NCI-H2081 (cell line): Measurements from ENCODE around the gene KRTAP4-5.
"Not testable (repeated sequence)": the region's sequence is repeated elsewhere in the genome, so short reads cannot be mapped to it uniquely, and the experiment has no call there.

ENCODE experiments used
- DNase-seq, 2 experiments: peaks; one replicate each; lab custom pipeline; 2025; lab: John Stamatoyannopoulos, UW

KRTAP4-5 gene

GRCh38 chr17:41149652-41149985 lies at the start of gene KRTAP4-5:
TSS of gene KRTAP4-5 (minus strand) at chr17:41149825. CDS start at chr17:41149767, 58 bp downstream.
- no peak for DNase-seq

GRCh38 chr17:41196068-41196467 lies 46.4 kb upstream of the KRTAP4-5 start:
- no peak for DNase-seq

GRCh38 chr17:41190328-41190727 lies 40.7 kb upstream of the KRTAP4-5 start:
- DNase-seq, result no peak

- DNase-seq, result not testable (repeated sequence)
Observed at GRCh38 chr17:41189837-41190318, 40.3 kb upstream of the KRTAP4-5 start, which contains the start of gene KRTAP9-1. TSS of gene KRTAP9-1 (plus strand) at chr17:41189887. CDS start at chr17:41189887, 0 bp downstream.

GRCh38 chr17:41186872-41187271 lies 37.2 kb upstream of the KRTAP4-5 start:
- no peak for DNase-seq

- no peak for DNase-seq
Observed at GRCh38 chr17:41185001-41185400, 35.4 kb upstream of the KRTAP4-5 start.

- no peak for DNase-seq
Observed at GRCh38 chr17:41184480-41184961, 34.9 kb upstream of the KRTAP4-5 start, which contains the start of gene KRTAP4-1. TSS of gene KRTAP4-1 (minus strand) at chr17:41184911. CDS start at chr17:41184854, 57 bp downstream.

GRCh38 chr17:41178843-41179616 lies 29.4 kb upstream of the KRTAP4-5 start:
- no peak for DNase-seq

- DNase-seq, result no peak
Observed at GRCh38 chr17:41178341-41178740, 28.7 kb upstream of the KRTAP4-5 start.

- DNase-seq, result no peak
Observed at GRCh38 chr17:41177727-41178271, 28.2 kb upstream of the KRTAP4-5 start, which contains the start of gene KRTAP4-2. TSS of gene KRTAP4-2 (minus strand) at chr17:41178221. CDS start at chr17:41178164, 57 bp downstream.

- DNase-seq, result no peak
Observed at GRCh38 chr17:41176744-41177387, 27.2 kb upstream of the KRTAP4-5 start.

- no peak for DNase-seq
Observed at GRCh38 chr17:41171886-41172285, 22.3 kb upstream of the KRTAP4-5 start.

- DNase-seq, result no peak
Observed at GRCh38 chr17:41168121-41168520, 18.5 kb upstream of the KRTAP4-5 start, which contains the start of gene KRTAP4-3. TSS of gene KRTAP4-3 (minus strand) at chr17:41168221. CDS start at chr17:41168172, 49 bp downstream.

- DNase-seq, result no peak
Observed at GRCh38 chr17:41167561-41167960, 17.9 kb upstream of the KRTAP4-5 start.

- DNase-seq, result no peak
Observed at GRCh38 chr17:41163828-41164227, 14.2 kb upstream of the KRTAP4-5 start.

- no peak for DNase-seq
Observed at GRCh38 chr17:41160648-41161047, 11.0 kb upstream of the KRTAP4-5 start, which contains the start of gene KRTAP4-4. TSS of gene KRTAP4-4 (minus strand) at chr17:41160748. CDS start at chr17:41160691, 57 bp downstream.

- not testable (repeated sequence) for DNase-seq
Observed at GRCh38 chr17:41160190-41160589, 10.6 kb upstream of the KRTAP4-5 start.

- no peak for DNase-seq
Observed at GRCh38 chr17:41153856-41154255, 4.2 kb upstream of the KRTAP4-5 start.

- no peak for DNase-seq
Observed at GRCh38 chr17:41151525-41151924, 1.9 kb upstream of the KRTAP4-5 start.

GRCh38 chr17:41150026-41150425 lies 401 bp upstream of the KRTAP4-5 start:
- no peak for DNase-seq

GRCh38 chr17:41148971-41149651 lies 514 bp downstream of the KRTAP4-5 start:
- not testable (repeated sequence) for DNase-seq
